Mucosa of descending colon (tissue), 3 donors: ENCODE results near the gene KCTD6. TPM values are rescaled to one million over a fixed set of nuclear protein-coding genes. Genes with fewer than 3 reads are reported as not detected.
"Not testable (repeated sequence)": the region's sequence is repeated elsewhere in the genome, so short reads cannot be mapped to it uniquely, and the experiment has no call there.

Experiments
- ATAC-seq: fragments of 200-7000 bp; cut with Tn5 transposase; one replicate; pipeline ENCODE4 v1.9.1; 2020; ENCODE audit warnings: mild to moderate bottlenecking, moderate library complexity
- DNase-seq, 3 donors: peaks; one replicate each; pipeline ENCODE4 v3.0.0-alpha.2; 2020
- H3K36me3 ChIP-seq: fragments of 200-600 bp; one replicate; pipeline ENCODE4 v1.8.0; 2021; ENCODE audit warnings: low read depth, mild to moderate bottlenecking
- H3K4me1 ChIP-seq: fragments of 200-600 bp; one replicate; pipeline ENCODE4 v1.8.0; 2021; ENCODE audit warnings: low read depth, mild to moderate bottlenecking
- H3K4me3 ChIP-seq: fragments of 200-600 bp; one replicate; pipeline ENCODE4 v1.8.0; 2021; ENCODE audit warnings: mild to moderate bottlenecking
- H3K9me3 ChIP-seq: fragments of 200-600 bp; one replicate; pipeline ENCODE4 v1.8.0; 2021; ENCODE audit warnings: mild to moderate bottlenecking
- CTCF ChIP-seq: fragments of 200-600 bp; IDR thresholded peaks from one replicate; pipeline ENCODE4 v1.8.0; 2022; ENCODE audit warnings: antibody characterized with exemption, mild to moderate bottlenecking
- intact Hi-C, 2 donors: fragments of 100-400 bp; cut with DNase I in 1 of 2; cut with micrococcal nuclease in 1 of 2; formaldehyde crosslinking; loops; one replicate each; pipeline versions ENCODE4 v1.11.0 to v1.11.1; 2022; cut with DNase I, micrococcal nuclease
- total RNA-seq, 3 donors: library from RNA; stranded (reverse); fragmentation: NEBNext Ultra II Directional in 2 of 3; extraction: Animal tissue kit (Norgen Biotek cat#: 25700) in 2 of 3; gene quantifications; one replicate each; pipeline versions ENCODE4 v1.2.1 to v1.2.4, GENCODE V29; 2021 to 2023
- donor health status: DM: no; HTN: no; CAD: no; lungs with moderate emphysema.
- donor health status: DM: no; HTN: no; CAD: no.
- donor health status: DM: no; HTN: yes; CAD: no.

The KCTD6 gene
- total RNA-seq, 3 donors from 2014 or later = 6.5 to 11.4 (median 8.7) TPM

DNA sequence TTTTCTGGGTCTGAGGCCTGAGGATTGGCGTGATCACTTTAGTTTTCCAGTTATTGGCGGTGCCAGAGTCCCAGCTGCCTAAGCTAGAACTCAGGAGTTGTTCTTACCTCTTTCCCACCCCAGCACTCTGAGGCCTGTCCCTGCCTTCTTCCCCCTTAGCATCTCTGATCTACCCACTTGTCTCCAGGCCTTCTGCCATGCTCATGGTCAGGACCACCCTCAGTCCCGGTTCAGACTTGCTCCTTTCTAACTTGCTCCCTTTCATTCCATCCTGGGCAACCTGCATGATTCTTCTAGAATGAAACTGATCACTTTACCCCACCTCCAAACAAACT lies 29.4 kb downstream of the KCTD6 start:
- Histone ChIP-seq H3K4me1 (no peaks in the 10 kb centered on the region), H3K9me3 (no peaks in the 10 kb centered on the region), H3K36me3 (no peaks in the 10 kb centered on the region), H3K4me3 (no peak overlapping the region)
- DNase-seq = no peak
- intact Hi-C loops = no loop called here
- ATAC-seq = no peak
- no peak for TF ChIP-seq CTCF

GRCh38 chr3:58521917-58522631 lies 30.2 kb downstream of the KCTD6 start:
- Histone ChIP-seq H3K4me3 (no peak overlapping the region), H3K36me3 (no peaks in the 10 kb centered on the region), H3K9me3 (no peaks in the 10 kb centered on the region), H3K4me1 (no peaks in the 10 kb centered on the region)
- TF ChIP-seq CTCF = no peak
- ATAC-seq (no peak), DNase-seq (no peak)
- intact Hi-C loops = no loop called here

GRCh38 chr3:58522759-58523425 lies 31.0 kb downstream of the KCTD6 start:
- TF ChIP-seq CTCF = no peak
- no peak for ATAC-seq
- no peak for DNase-seq
- H3K4me3 ChIP-seq = no peak overlapping the region
- H3K9me3 ChIP-seq = no peaks in the 10 kb centered on the region
- intact Hi-C loops = no loop called here
- no peaks in the 10 kb centered on the region for H3K4me1 ChIP-seq
- H3K36me3 ChIP-seq = no peaks in the 10 kb centered on the region

DNA sequence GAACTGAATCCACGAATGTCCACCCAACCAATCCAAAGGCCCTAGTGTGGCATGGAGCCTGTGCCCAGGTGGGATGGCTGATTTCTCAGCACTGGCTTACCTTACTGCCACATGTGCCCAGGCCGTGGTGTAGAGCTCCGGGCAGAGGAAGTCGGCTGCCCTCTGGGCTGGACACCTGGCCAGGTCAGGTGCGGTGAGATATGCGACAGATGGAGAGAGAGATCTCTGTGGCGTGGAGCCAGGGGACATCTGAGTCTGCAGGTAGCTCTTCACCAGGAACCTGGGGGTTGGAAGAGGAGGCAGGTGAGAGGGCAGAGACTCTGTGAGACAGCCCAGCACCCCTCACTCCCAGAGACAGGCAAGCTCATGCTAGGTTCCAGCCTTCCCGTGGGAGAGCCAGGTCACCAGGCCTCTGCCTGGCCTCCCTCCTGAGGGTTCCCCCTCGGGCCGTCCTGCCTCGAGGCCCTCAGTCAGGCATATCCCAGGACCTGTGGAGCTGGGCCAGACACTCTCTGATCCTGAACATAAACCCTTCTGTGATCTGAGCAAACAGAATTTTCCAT lies 32.5 kb downstream of the KCTD6 start:
- intact Hi-C loops = no loop called here
- ATAC-seq = no peak
- no peaks in the 10 kb centered on the region for H3K36me3 ChIP-seq

DNA sequence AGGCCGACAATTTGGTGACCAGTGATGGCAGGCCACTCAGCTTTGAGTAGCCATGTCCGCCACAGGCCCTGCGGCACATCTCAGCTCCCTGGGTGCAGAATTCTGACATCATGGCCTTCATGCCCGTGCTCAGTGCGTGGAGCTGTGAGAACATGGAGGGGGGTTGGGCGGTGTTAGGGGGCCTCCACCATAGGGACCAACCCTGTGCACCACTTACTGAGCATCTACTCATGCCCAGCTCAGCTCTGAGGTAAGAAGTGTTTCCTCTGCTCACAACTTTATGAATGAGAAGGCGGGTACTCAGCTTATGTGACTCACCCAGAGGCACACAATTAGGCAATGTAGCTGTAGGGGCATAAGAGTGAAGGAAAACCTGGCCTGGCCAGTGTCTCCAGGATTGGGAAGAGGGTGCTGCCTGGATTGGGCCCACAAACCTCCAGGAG lies 34.6 kb downstream of the KCTD6 start:
- H3K4me3 ChIP-seq = no peak overlapping the region
- peak; percentile 89 for ATAC-seq
- TF ChIP-seq CTCF = no peak
- H3K4me1 ChIP-seq = peaks cover 3% of the 10 kb centered on the region
- H3K36me3 ChIP-seq = no peaks in the 10 kb centered on the region
- DNase-seq = no peak
- intact Hi-C loops = no loop called here
- no peaks in the 10 kb centered on the region for H3K9me3 ChIP-seq

More for the DNA sequence above, 32.5 kb downstream of the KCTD6 start:
- H3K9me3 ChIP-seq = no peaks in the 10 kb centered on the region
- H3K4me1 ChIP-seq = no peaks in the 10 kb centered on the region
- H3K4me3 ChIP-seq = no peak overlapping the region
- no peak for DNase-seq
- TF ChIP-seq CTCF = no peak

DNA sequence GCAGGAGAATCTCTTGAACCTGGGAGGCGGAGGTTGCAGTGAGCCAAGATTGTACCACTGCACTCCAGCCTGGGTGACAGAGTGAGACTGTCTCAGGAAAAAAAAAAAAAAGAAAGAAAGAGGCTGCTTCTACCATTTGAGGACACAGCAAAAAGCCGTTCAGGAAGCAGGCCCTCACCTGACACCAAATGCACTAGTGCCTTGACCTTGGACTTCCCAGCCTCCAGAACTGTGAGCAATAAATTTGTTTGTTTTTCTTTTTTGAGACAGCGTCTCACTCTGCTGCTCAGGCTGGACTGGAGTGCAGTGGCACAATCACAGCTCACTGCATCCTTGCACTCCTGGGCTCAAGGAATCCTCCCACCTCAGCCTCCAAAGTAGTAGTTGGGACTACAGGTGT lies 35.5 kb downstream of the KCTD6 start:
- DNase-seq, ATAC-seq, H3K36me3 ChIP-seq, intact Hi-C loops, H3K9me3 ChIP-seq, H3K4me1 ChIP-seq, H3K4me3 ChIP-seq: not testable (repeated sequence)
